Measurements from ENCODE around the gene FCMR.

FCMR gene

GRCh38 chr1:206951318-206952100 is 29.8 kb upstream of the FCMR start:
- no peak for DNase-seq (ENCODE audit: low read depth in 2 of 2)

GRCh38 chr1:206949641-206950040 is 27.9 kb upstream of the FCMR start:
- DNase-seq (ENCODE audit: low read depth in 2 of 2) = no peak

GRCh38 chr1:206949208-206949607 is 27.5 kb upstream of the FCMR start:
- no peak for DNase-seq (ENCODE audit: low read depth in 2 of 2)

- DNase-seq (ENCODE audit: low read depth in 2 of 2) = no peak
Measured at GRCh38 chr1:206947255-206947654, 25.5 kb upstream of the FCMR start.

- DNase-seq (ENCODE audit: low read depth in 2 of 2) = no peak
Measured at GRCh38 chr1:206946261-206946660, 24.5 kb upstream of the FCMR start, which contains the start of gene PIGR. Gene PIGR, minus strand, starts transcription at chr1:206946466. Its CDS starts 5,935 bp downstream, at chr1:206940531.

GRCh38 chr1:206945779-206946178 is 24.0 kb upstream of the FCMR start:
- DNase-seq (ENCODE audit: low read depth in 2 of 2) = no peak

- DNase-seq (ENCODE audit: low read depth in 2 of 2) = no peak
Measured at GRCh38 chr1:206944703-206945102, 23.0 kb upstream of the FCMR start.

- no peak for DNase-seq (ENCODE audit: low read depth in 2 of 2)
Measured at GRCh38 chr1:206941766-206942418, 20.2 kb upstream of the FCMR start.

GRCh38 chr1:206940588-206940936 is 18.8 kb upstream of the FCMR start:
- no peak for DNase-seq (ENCODE audit: low read depth in 2 of 2)

- no peak for DNase-seq (ENCODE audit: low read depth in 2 of 2)
Measured at GRCh38 chr1:206939841-206940587, 18.3 kb upstream of the FCMR start.

GRCh38 chr1:206939131-206939530 is 17.4 kb upstream of the FCMR start:
- DNase-seq (ENCODE audit: low read depth in 2 of 2) = no peak

GRCh38 chr1:206937425-206937824 is 15.7 kb upstream of the FCMR start:
- DNase-seq (ENCODE audit: low read depth in 2 of 2) = no peak

- peak in 1 of 2 donors; percentile 36 for DNase-seq (ENCODE audit: low read depth in 2 of 2)
Measured at GRCh38 chr1:206935491-206936067, 13.8 kb upstream of the FCMR start.

- peak; percentile 66 to 72 for DNase-seq (ENCODE audit: low read depth in 2 of 2)
Measured at GRCh38 chr1:206933333-206933945, 11.7 kb upstream of the FCMR start.

GRCh38 chr1:206932177-206932576 is 10.4 kb upstream of the FCMR start:
- no peak for DNase-seq (ENCODE audit: low read depth in 2 of 2)

- no peak for DNase-seq (ENCODE audit: low read depth in 2 of 2)
Measured at GRCh38 chr1:206931709-206932108, 10.0 kb upstream of the FCMR start.

- no peak for DNase-seq (ENCODE audit: low read depth in 2 of 2)
Measured at GRCh38 chr1:206930210-206930798, 8.6 kb upstream of the FCMR start.

- DNase-seq (ENCODE audit: low read depth in 2 of 2) = no peak
Measured at GRCh38 chr1:206929524-206929923, 7.8 kb upstream of the FCMR start.

GRCh38 chr1:206926286-206926685 is 4.5 kb upstream of the FCMR start:
- no peak for DNase-seq (ENCODE audit: low read depth in 2 of 2)

GRCh38 chr1:206925106-206925736 is 3.5 kb upstream of the FCMR start:
- DNase-seq (ENCODE audit: low read depth in 2 of 2) = no peak

GRCh38 chr1:206924592-206925105 is 2.9 kb upstream of the FCMR start:
- no peak for DNase-seq (ENCODE audit: low read depth in 2 of 2)
